Bronchial epithelial cell (primary cell): ENCODE measurements around the gene ARHGAP9. TPM values are rescaled to one million over a fixed set of nuclear protein-coding genes. Genes with fewer than 3 reads are reported as not detected.

Experiments
- DNase-seq: peaks from one replicate; pipeline ENCODE4 v3.0.0-alpha.2; 2010; ENCODE audit warnings: low read depth
- FAIRE-seq: peaks from 2 replicates; lab custom pipeline; 2011; peaks lifted over from hg19 to GRCh38; lab: Jason Lieb, UNC
- H3K27me3 ChIP-seq: 2 replicates; pipeline ENCODE4 v1.5.1; 2011; ENCODE audit warnings: low read length; ENCODE audit not compliant: control insufficient read depth, insufficient read depth
- H3K36me3 ChIP-seq: 2 replicates; pipeline ENCODE4 v1.5.1; 2011; ENCODE audit warnings: low read length; ENCODE audit not compliant: control insufficient read depth, insufficient read depth
- H3K4me3 ChIP-seq: 2 replicates; pipeline ENCODE4 v1.5.1; 2011; ENCODE audit warnings: mild to moderate bottlenecking, low read depth, low read length, control low read depth
- CTCF ChIP-seq: IDR thresholded peaks from 2 replicates; pipeline ENCODE4 v1.5.1; 2011; ENCODE audit warnings: mild to moderate bottlenecking, moderate library complexity, low read length, control low read depth, inconsistent platforms; ENCODE audit not compliant: insufficient read depth, severe bottlenecking
- total RNA-seq: library from RNA; depleted of rRNA; stranded (reverse); fragments of >200 nt; gene quantifications from 2 replicates; pipeline ENCODE4 v1.2.1, GENCODE V29; 2014

ARHGAP9 gene
- total RNA-seq, 1 donor from 2014 or later: not detected

- H3K36me3 ChIP-seq: no peaks in the 10 kb centered on the region
- peaks cover 41% of the 10 kb centered on the region for H3K27me3 ChIP-seq
- DNase-seq (no peak), FAIRE-seq (peak; percentile 68)
- no peak overlapping the region for H3K4me3 ChIP-seq
- no peak for TF ChIP-seq CTCF
Observed at GRCh38 chr12:57471661-57472060, 8.0 kb downstream of the ARHGAP9 start.

GRCh38 chr12:57470970-57471656, 8.6 kb downstream of the ARHGAP9 start:
- FAIRE-seq: no peak

GRCh38 chr12:57470286-57470969, 9.2 kb downstream of the ARHGAP9 start:
- TF ChIP-seq CTCF: no peak
- H3K4me3 ChIP-seq: no peak overlapping the region
- H3K36me3 ChIP-seq: no peaks in the 10 kb centered on the region
- peaks cover 31% of the 10 kb centered on the region for H3K27me3 ChIP-seq
- no peak for DNase-seq
- no peak for FAIRE-seq

More at GRCh38 chr12:57470970-57471656, 8.6 kb downstream of the ARHGAP9 start:
- peaks cover 37% of the 10 kb centered on the region for H3K27me3 ChIP-seq
- H3K36me3 ChIP-seq: no peaks in the 10 kb centered on the region
- no peak for DNase-seq
- TF ChIP-seq CTCF: no peak
- no peak overlapping the region for H3K4me3 ChIP-seq

- no peak for DNase-seq
- TF ChIP-seq CTCF: no peak
- H3K36me3 ChIP-seq: no peaks in the 10 kb centered on the region
- peaks cover 22% of the 10 kb centered on the region for H3K27me3 ChIP-seq
- no peak for FAIRE-seq
- no peak overlapping the region for H3K4me3 ChIP-seq
Observed at GRCh38 chr12:57469296-57470164, 10.1 kb downstream of the ARHGAP9 start.

- Histone ChIP-seq H3K36me3 (no peaks in the 10 kb centered on the region), H3K4me3 (no peak overlapping the region), H3K27me3 (peaks cover 12% of the 10 kb centered on the region)
- FAIRE-seq: no peak
- no peak for TF ChIP-seq CTCF
- DNase-seq: no peak
Observed at GRCh38 chr12:57467915-57468314, 11.8 kb downstream of the ARHGAP9 start.
